GM18861 (cell line): Measurements from ENCODE around the gene FTH1.

ENCODE experiments used
- ATAC-seq: cut with Tn5 transposase; IDR thresholded peaks from one replicate; pipeline ENCODE4 v1.9.1; 2021; ENCODE audit not compliant: unreplicated experiment

FTH1 gene

DNA sequence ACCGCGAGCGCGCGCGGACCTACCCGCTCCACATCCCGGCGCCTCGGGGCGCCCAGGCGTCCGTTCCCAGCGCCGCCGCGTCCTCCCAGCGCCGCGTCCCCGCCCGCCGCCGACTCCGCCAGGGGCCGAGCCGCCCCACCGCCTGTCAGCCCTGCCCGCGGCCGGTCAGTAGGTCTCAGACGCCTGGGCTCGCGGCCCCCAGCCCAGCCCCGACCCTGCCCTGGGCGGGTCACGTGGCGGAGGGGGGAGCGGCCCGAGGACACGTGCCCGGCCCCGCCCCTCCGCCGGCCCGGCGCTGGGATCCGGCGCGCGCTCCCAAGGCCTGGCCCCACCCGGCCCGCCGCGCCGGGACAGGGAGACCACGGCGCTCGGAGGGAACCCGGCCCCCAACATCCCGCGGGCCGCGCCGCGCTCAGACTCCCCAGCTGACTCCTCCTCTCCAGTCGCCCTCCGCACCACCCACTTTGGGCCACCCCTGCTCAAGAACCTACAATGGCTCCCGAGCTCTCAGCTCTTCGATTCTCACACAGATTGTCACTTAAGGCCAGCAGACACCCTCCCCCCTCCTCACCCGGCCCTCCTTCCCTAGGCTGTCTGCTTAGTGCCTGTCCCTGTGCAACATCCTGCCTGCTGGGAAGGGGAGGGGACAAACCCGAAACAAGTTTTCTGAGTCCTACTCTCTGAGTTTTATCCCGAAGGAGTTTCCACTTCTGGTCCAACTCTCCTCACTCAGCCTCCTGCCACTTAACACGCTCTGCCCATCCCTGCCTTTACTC, 49.9 kb downstream of the FTH1 start, which contains the start of gene RAB3IL1:
RAB3IL1 (minus strand) TSS at position 233 of the 776 bp plus-strand sequence; CDS start at position 34, 199 bp downstream.
- ATAC-seq: no peak

DNA sequence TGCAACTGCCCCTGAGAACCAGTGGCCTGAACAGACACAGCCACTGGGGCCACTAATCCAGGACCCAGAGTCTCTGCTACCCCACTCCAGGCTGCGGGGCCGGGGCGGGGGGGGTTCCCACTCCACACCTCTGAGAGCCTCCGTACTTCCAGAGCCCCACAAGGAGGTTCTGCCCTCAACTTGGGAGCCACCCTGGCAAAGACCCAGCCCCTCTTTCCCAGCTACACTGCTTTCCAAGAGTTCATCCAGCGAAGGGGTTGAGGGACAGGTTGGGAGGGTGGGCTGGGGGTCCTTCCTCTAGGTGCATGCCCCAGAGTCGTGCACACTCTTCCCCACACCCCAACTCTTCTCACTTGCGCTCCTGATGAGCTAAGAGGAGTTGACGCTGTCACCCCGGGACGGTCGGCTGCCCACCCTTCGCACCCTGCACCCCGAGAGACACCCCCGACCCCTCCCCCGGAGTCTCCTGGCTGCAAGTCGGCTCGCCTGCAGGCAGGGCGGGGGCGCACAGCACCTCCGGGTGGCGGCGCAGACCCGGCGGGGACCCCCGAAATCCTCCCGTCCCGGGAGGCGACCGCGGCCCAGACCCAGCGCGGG, 50.6 kb downstream of the FTH1 start:
- ATAC-seq: no peak

DNA sequence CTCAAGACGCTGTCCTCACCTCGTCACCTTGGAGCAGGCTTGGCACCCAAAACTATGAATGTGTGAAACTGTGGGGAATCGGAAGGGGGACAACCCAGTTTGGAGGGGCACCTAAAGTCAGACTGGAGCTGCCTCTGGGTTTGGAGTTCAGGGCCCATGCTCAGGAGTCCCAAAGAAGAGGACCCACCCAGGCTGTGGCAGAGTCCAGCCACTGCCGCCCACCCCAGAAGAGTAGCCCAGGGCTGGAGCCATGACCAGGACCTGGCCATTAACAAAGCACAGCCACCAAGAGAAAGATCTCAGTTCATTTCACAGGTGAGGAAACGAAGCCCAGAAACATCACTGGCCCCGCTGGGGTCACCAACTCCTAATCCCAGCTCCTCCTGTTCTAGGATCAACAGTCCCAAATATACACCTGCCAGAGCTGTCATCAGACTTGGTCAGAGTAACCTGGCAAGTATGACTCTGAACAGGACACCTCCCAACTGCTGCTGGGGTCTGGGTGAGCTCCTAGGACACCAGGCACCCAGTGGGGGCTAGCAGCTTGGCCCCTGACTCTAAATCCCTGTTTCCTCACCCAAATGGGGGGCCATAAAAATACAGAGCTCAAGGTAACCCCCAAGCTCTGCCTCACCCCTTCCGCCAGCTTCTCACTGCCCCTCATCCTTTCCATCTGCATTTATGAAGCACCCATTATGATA, 52.8 kb downstream of the FTH1 start:
- ATAC-seq: no peak
